ENCODE results near the gene CCDC85B.

DNA sequence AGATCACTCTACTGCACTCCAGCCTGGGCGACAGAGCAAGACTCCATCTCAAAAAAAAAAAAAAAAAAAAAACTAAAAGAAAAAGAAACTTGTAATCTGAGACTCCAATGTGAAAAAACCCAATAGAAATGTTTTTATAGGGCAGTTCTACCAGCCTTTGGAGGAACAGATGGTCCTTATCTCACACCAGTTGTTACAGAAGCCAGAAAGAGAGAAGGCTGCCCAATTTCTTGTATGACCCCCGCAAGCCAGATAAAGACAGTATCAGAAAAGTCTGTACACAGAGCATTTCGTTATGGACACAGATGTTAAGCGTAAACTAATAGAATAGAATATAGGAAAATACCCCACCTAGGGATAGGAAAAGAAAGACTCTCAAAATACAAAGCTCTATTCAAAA, 43.5 kb downstream of the CCDC85B start:
- TF ChIP-seq POLR2A (IDR thresholded peaks at IDR 0.05): no peak
- TF ChIP-seq, protein P1, sequence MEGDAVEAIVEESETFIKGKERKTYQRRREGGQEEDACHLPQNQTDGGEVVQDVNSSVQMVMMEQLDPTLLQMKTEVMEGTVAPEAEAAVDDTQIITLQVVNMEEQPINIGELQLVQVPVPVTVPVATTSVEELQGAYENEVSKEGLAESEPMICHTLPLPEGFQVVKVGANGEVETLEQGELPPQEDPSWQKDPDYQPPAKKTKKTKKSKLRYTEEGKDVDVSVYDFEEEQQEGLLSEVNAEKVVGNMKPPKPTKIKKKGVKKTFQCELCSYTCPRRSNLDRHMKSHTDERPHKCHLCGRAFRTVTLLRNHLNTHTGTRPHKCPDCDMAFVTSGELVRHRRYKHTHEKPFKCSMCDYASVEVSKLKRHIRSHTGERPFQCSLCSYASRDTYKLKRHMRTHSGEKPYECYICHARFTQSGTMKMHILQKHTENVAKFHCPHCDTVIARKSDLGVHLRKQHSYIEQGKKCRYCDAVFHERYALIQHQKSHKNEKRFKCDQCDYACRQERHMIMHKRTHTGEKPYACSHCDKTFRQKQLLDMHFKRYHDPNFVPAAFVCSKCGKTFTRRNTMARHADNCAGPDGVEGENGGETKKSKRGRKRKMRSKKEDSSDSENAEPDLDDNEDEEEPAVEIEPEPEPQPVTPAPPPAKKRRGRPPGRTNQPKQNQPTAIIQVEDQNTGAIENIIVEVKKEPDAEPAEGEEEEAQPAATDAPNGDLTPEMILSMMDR (IDR thresholded peaks at IDR 0.05): no peak

Measured in right lobe of liver (tissue), 4 donors.